22Rv1 (cell line): Measurements from ENCODE around the gene DDHD1.

Experiments used
- CTCF ChIP-seq: fragments of 450-650 bp; IDR thresholded peaks from 2 replicates; pipeline ENCODE4 v1.5.1; 2017; ENCODE audit warnings: mild to moderate bottlenecking
- ZFX ChIP-seq: fragments of 450-650 bp; IDR thresholded peaks from 2 replicates; pipeline ENCODE4 v1.6.1; 2017; ENCODE audit warnings: antibody characterized with exemption, borderline replicate concordance

- TF ChIP-seq CTCF (no peak), ZFX (no peak)
Measured at GRCh38 chr14:53042480-53042879, 110.6 kb downstream of the DDHD1 start.
